Gastrocnemius medialis (tissue), 4 donors: ENCODE results near the gene CA10. TPM values are rescaled to one million over a fixed set of nuclear protein-coding genes. Genes with fewer than 3 reads are reported as not detected.

Experiments used
- ATAC-seq, 2 donors: fragments of 150-250 bp; one replicate each; pipeline ENCODE4 v1.9.1; 2016
- DNase-seq, 2 donors: peaks; one replicate each; pipeline ENCODE4 v3.0.0-alpha.2; 2019
- H3K27ac ChIP-seq, 4 donors: fragments of 200-600 bp; sonication (generic); 1 replicate in 1 of 4; 2 replicates in 3 of 4; pipeline ENCODE4 v1.5.1; 2016 to 2018; ENCODE audit warnings: mild to moderate bottlenecking in 2 of 4, moderate library complexity in 1 of 4
- H3K27me3 ChIP-seq, 3 donors: fragments of 200-600 bp; sonication (generic) in 2 of 3; 1 replicate in 1 of 3; 2 replicates in 2 of 3; pipeline versions ENCODE4 v1.5.1 to v1.6.0; 2016 to 2019; ENCODE audit warnings: mild to moderate bottlenecking in 1 of 3, moderate library complexity in 1 of 3
- H3K36me3 ChIP-seq, 2 donors: fragments of 200-600 bp; sonication (generic) in 1 of 2; one replicate each; pipeline ENCODE4 v1.5.1; 2017 to 2018
- H3K4me1 ChIP-seq, 2 donors: fragments of 200-600 bp; sonication (generic) in 1 of 2; one replicate each; pipeline ENCODE4 v1.5.1; 2016 to 2017; ENCODE audit warnings: mild to moderate bottlenecking in 2 of 2
- H3K4me3 ChIP-seq, 4 donors: fragments of 200-600 bp; sonication (generic) in 3 of 4; 1 replicate in 1 of 4; 2 replicates in 3 of 4; pipeline ENCODE4 v1.5.1; 2016 to 2019; ENCODE audit warnings: mild to moderate bottlenecking in 2 of 4
- H3K9me3 ChIP-seq, 3 donors: fragments of 200-600 bp; sonication (generic) in 2 of 3; 1 replicate in 1 of 3; 2 replicates in 2 of 3; pipeline ENCODE4 v1.5.1; 2016 to 2019
- POLR2A ChIP-seq, 2 donors: fragments of 450-650 bp; IDR thresholded peaks; one replicate each; pipeline ENCODE4 v1.6.1; 2017; ENCODE audit warnings: antibody characterized with exemption in 2 of 2, mild to moderate bottlenecking in 2 of 2, moderate library complexity in 2 of 2
- in situ Hi-C, 4 donors: fragments of 200-750 bp; cut with MboI; loops; one replicate each; pipeline versions ENCODE4 v1.15.0 to v1.8.0; 2017; ENCODE audit warnings: low sequenced_read_pairs in 4 of 4
- intact Hi-C: fragments of 100-400 bp; cut with DNase I; formaldehyde crosslinking; loops from one replicate; pipeline ENCODE4 v1.15.1; 2023; ENCODE audit warnings: low total_unique reads
- total RNA-seq, 4 donors: library from RNA; depleted of rRNA; stranded (reverse); fragments of >200 nt; gene quantifications; one replicate each; pipeline versions ENCODE4 v1.1.0 to v1.2.3, GENCODE V29; 2016
- TF ChIP-seq, protein P1 (sequence below), 5 experiments: fragments of 450-650 bp in 3 of 5; fragments of 200-600 bp in 2 of 5; sonication (generic) in 2 of 5; IDR thresholded peaks in 4 of 5; conservative IDR thresholded peaks in 1 of 5; 1 replicate in 4 of 5; 2 replicates in 1 of 5; pipeline ENCODE4 v1.5.1; 2016 to 2019; ENCODE audit warnings: antibody characterized with exemption in 5 of 5, mild to moderate bottlenecking in 3 of 5, moderate library complexity in 3 of 5

CA10 gene
- total RNA-seq, 4 donors from 2014 or later: not detected

DNA sequence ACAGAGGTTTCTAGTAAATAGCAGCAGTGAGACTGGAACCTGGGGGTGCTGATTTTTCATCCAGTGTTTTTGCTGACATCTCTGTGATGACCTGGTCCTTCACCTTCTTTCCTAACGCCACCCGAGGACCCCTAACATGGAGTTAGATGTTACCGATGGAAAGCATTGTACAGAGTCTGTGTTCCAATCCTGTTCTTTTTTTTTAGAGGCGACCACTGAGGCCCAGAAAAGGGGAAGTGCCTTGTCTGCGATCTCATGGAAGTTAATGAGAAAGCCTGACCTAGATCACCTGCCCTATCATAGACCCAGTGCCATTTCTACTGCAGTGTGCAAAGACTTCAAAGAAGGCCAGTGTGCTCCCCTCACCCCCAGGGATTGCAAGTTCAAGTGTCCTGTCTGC, 362.5 kb downstream of the CA10 start:
- H3K4me3 ChIP-seq: no peak overlapping the region
- no peak for DNase-seq
- in situ Hi-C loops: no loop called here
- H3K4me1 ChIP-seq: no peaks in the 10 kb centered on the region
- H3K27ac ChIP-seq: no peak overlapping the region
- H3K36me3 ChIP-seq: no peaks in the 10 kb centered on the region
- ATAC-seq: no peak
- intact Hi-C loops: no loop called here
- no peaks in the 10 kb centered on the region for H3K27me3 ChIP-seq
- no peaks in the 10 kb centered on the region for H3K9me3 ChIP-seq
- no peak for TF ChIP-seq POLR2A (IDR thresholded peaks at IDR 0.05)
- TF ChIP-seq, protein P1, sequence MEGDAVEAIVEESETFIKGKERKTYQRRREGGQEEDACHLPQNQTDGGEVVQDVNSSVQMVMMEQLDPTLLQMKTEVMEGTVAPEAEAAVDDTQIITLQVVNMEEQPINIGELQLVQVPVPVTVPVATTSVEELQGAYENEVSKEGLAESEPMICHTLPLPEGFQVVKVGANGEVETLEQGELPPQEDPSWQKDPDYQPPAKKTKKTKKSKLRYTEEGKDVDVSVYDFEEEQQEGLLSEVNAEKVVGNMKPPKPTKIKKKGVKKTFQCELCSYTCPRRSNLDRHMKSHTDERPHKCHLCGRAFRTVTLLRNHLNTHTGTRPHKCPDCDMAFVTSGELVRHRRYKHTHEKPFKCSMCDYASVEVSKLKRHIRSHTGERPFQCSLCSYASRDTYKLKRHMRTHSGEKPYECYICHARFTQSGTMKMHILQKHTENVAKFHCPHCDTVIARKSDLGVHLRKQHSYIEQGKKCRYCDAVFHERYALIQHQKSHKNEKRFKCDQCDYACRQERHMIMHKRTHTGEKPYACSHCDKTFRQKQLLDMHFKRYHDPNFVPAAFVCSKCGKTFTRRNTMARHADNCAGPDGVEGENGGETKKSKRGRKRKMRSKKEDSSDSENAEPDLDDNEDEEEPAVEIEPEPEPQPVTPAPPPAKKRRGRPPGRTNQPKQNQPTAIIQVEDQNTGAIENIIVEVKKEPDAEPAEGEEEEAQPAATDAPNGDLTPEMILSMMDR (IDR thresholded peaks at IDR 0.05 in 4 of 5, conservative IDR thresholded peaks at IDR 0.05 in 1 of 5): no peak

DNA sequence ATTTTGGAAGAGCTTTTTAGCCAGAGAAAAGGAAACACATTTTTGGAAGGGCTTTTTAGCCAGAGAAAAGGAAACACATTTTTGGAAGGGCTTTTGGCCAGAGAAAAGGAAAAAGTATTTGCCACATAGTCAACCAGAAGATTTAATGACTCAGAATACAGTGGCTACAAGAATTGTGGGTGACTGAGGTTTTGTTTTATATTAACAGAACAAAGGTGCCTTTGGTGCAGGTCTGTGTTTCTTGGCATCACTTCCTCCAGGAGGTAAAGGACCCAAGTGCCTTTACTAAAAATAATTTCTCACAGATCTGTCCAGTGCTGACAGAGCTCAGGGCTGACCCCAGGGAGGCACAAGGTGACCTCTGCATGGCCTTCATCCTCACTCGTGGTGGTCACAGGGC, 363.1 kb downstream of the CA10 start:
- no peaks in the 10 kb centered on the region for H3K9me3 ChIP-seq
- intact Hi-C loops: no loop called here
- H3K36me3 ChIP-seq: no peaks in the 10 kb centered on the region
- H3K4me1 ChIP-seq: no peaks in the 10 kb centered on the region
- DNase-seq (no peak), ATAC-seq (no peak)
- no peak overlapping the region for H3K4me3 ChIP-seq
- no peaks in the 10 kb centered on the region for H3K27me3 ChIP-seq
- TF ChIP-seq, protein P1 (IDR thresholded peaks at IDR 0.05 in 4 of 5, conservative IDR thresholded peaks at IDR 0.05 in 1 of 5): no peak
- no peak for TF ChIP-seq POLR2A (IDR thresholded peaks at IDR 0.05)
- in situ Hi-C loops: no loop called here
- no peak overlapping the region for H3K27ac ChIP-seq

DNA sequence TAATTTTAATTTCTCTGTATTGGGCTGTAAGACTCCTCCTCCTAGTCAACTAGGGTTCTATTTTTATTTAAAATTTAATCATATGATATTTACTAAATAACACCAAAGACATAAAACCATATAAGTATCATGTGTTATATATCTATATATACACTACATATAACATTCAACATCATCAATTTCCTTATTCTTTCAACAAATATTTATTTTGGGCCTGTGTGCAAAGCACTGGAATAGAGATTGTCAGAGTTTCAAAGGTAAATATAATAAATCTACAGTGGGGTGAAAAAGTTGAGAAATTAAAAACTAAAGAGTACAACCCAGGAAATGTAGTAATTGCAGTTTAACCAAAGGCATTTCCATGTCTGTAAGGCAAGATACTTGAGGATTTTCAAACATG, 364.0 kb downstream of the CA10 start:
- no peaks in the 10 kb centered on the region for H3K9me3 ChIP-seq
- no peaks in the 10 kb centered on the region for H3K27me3 ChIP-seq
- intact Hi-C loops: no loop called here
- in situ Hi-C loops: no loop called here
- ATAC-seq: no peak
- H3K4me1 ChIP-seq: no peaks in the 10 kb centered on the region
- TF ChIP-seq POLR2A (IDR thresholded peaks at IDR 0.05): no peak
- TF ChIP-seq, protein P1 (IDR thresholded peaks at IDR 0.05 in 4 of 5, conservative IDR thresholded peaks at IDR 0.05 in 1 of 5): no peak
- H3K4me3 ChIP-seq: no peak overlapping the region
- H3K27ac ChIP-seq: no peak overlapping the region
- no peaks in the 10 kb centered on the region for H3K36me3 ChIP-seq
- no peak for DNase-seq

DNA sequence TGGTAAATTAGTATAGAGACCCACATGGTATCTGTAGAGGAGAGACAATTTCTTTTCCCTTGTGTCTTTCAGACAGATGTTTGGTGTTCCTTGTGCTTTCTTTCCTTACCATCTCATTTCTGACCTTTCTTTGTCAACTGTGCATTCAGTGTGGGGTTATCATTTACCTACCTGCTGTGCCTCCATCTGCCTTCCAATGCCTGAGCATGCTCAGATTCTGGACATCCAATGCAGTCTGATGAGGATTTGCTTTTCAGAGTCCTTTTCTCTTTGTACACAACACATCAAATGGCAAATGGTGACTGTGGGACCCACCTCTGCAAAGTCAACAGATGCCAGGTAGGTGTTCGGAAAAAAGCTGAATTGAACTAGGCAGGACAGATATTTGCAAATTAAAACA, 364.8 kb downstream of the CA10 start:
- Histone ChIP-seq H3K4me3 (no peak overlapping the region), H3K9me3 (no peaks in the 10 kb centered on the region), H3K27ac (no peak overlapping the region), H3K27me3 (no peaks in the 10 kb centered on the region), H3K4me1 (no peaks in the 10 kb centered on the region), H3K36me3 (no peaks in the 10 kb centered on the region)
- in situ Hi-C loops: no loop called here
- TF ChIP-seq, protein P1 (IDR thresholded peaks at IDR 0.05 in 4 of 5, conservative IDR thresholded peaks at IDR 0.05 in 1 of 5): no peak
- no peak for TF ChIP-seq POLR2A (IDR thresholded peaks at IDR 0.05)
- intact Hi-C loops: no loop called here
- DNase-seq (no peak), ATAC-seq (no peak)

DNA sequence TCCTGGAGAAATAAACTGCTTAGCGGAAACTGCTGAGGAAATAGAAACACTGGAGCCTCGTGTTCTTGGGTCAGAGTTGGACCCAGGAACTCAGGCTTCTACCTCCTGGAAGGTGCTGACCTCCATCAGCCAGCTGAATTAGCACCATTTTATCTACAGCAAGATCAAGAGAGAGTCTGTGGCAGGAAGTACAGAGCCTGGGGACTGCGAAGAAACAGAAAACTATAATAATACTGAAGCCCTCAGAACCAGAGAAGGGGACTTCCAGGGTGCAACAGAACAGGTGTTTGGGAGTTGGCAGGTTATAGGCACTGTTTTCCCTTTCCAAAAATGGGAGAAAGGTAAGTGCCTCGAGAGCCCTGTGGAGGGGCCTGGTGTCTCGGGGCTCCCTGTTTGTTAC, 379.7 kb downstream of the CA10 start:
- Histone ChIP-seq H3K27ac (no peak overlapping the region), H3K9me3 (no peaks in the 10 kb centered on the region), H3K4me1 (no peaks in the 10 kb centered on the region), H3K27me3 (no peaks in the 10 kb centered on the region), H3K4me3 (no peak overlapping the region), H3K36me3 (no peaks in the 10 kb centered on the region)
- intact Hi-C loops (no loop called here), in situ Hi-C loops (no loop called here)
- ATAC-seq (no peak), DNase-seq (no peak)
- TF ChIP-seq POLR2A (IDR thresholded peaks at IDR 0.05): no peak
- TF ChIP-seq, protein P1 (IDR thresholded peaks at IDR 0.05 in 4 of 5, conservative IDR thresholded peaks at IDR 0.05 in 1 of 5): no peak
